ENCODE results near the gene ADAMTS4.

ADAMTS4 gene

GRCh38 chr1:161195171-161195570, 3.7 kb downstream of the ADAMTS4 start:
- no peak for DNase-seq

- DNase-seq = no peak
Observed at GRCh38 chr1:161193561-161194235, 5.2 kb downstream of the ADAMTS4 start.

- peak; percentile 81 for DNase-seq
Observed at GRCh38 chr1:161192476-161193465, 6.1 kb downstream of the ADAMTS4 start.

GRCh38 chr1:161191971-161192370, 6.9 kb downstream of the ADAMTS4 start:
- no peak for DNase-seq

- DNase-seq = no peak
Observed at GRCh38 chr1:161190962-161191521, 7.8 kb downstream of the ADAMTS4 start.

GRCh38 chr1:161189036-161189435, 9.8 kb downstream of the ADAMTS4 start:
- no peak for DNase-seq

GRCh38 chr1:161188381-161188780, 10.5 kb downstream of the ADAMTS4 start:
- DNase-seq = no peak

- DNase-seq = no peak
Observed at GRCh38 chr1:161187311-161187710, 11.5 kb downstream of the ADAMTS4 start.

GRCh38 chr1:161185732-161186311, 13.0 kb downstream of the ADAMTS4 start:
- no peak for DNase-seq

GRCh38 chr1:161185282-161185682, 13.6 kb downstream of the ADAMTS4 start:
- DNase-seq = peak; percentile 79

- DNase-seq = peak; percentile 76
Observed at GRCh38 chr1:161182214-161182613, 16.6 kb downstream of the ADAMTS4 start.

GRCh38 chr1:161180639-161181038, 18.2 kb downstream of the ADAMTS4 start:
- no peak for DNase-seq

GRCh38 chr1:161179698-161180097, 19.2 kb downstream of the ADAMTS4 start:
- DNase-seq = no peak

- DNase-seq = no peak
Observed at GRCh38 chr1:161177936-161178244, 21.0 kb downstream of the ADAMTS4 start.

GRCh38 chr1:161177112-161177935, 21.5 kb downstream of the ADAMTS4 start, which contains the start of gene B4GALT3:
Gene B4GALT3 (minus strand): TSS chr1:161177507. CDS start chr1:161176060, 1,447 bp downstream.
- peak; percentile 100 for DNase-seq

- no peak for DNase-seq
Observed at GRCh38 chr1:161176468-161177111, 22.3 kb downstream of the ADAMTS4 start.

GRCh38 chr1:161175771-161176453, 22.9 kb downstream of the ADAMTS4 start:
- DNase-seq = no peak

GRCh38 chr1:161174911-161175310, 23.9 kb downstream of the ADAMTS4 start:
- DNase-seq = no peak

- no peak for DNase-seq
Observed at GRCh38 chr1:161173711-161174110, 25.1 kb downstream of the ADAMTS4 start.

GRCh38 chr1:161172776-161173376, 26.0 kb downstream of the ADAMTS4 start:
- DNase-seq = no peak

- no peak for DNase-seq
Observed at GRCh38 chr1:161172349-161172748, 26.5 kb downstream of the ADAMTS4 start.

All from activated CD8-positive, alpha-beta memory T cell treated with anti-CD3 and anti-CD28 coated beads for 24 hours (primary cell).